HG02885 (cell line): Measurements from ENCODE around the gene RAB36.

ENCODE experiments used
- ATAC-seq: cut with Tn5 transposase; IDR thresholded peaks from one replicate; pipeline ENCODE4 v1.9.1; 2021; ENCODE audit warnings: mild to moderate bottlenecking; ENCODE audit not compliant: unreplicated experiment, poor library complexity

The RAB36 gene

DNA sequence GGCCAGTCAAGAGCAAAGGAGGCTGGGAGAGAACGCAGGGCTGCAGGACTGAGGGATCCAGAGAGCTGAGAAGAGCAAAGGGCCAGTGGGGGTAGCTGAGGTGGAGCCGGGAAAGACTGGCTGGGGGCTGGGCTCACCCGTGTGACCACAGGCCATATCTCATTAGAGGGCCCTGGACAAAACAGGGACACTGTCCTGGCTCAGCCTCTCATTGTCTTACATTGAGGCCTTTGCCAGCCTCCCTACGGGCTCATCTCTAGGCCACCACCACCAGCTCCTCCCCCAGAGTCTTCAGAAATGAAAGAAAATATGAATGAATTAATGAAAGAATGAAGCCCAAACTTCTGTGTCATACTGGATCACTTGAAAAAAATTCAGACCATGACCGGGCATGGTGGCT lies 9.2 kb downstream of the RAB36 start:
- no peak for ATAC-seq

- no peak for ATAC-seq
These were observed 9.9 kb downstream of the RAB36 start for GRCh38 chr22:23155143-23155542.

DNA sequence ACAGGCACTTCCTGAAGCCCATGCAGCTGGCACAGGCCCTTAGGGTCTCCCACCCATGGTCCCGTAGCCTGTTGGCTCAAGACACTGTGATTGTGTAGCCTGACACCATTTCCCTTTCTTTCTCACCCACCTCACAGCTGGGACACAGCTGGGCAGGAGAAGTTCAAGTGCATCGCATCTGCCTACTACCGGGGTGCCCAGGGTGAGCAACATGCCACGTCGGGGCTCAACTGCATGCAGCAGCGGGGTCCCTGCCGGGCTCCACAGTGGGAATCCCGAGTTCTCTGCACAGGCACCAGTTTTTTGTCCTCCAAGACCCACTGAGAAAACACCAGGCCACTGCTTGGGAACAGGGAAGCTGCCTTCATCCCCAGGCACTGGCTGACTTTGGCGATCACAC lies 10.6 kb downstream of the RAB36 start:
- no peak for ATAC-seq

GRCh38 chr22:23156286-23156685 lies 11.0 kb downstream of the RAB36 start:
- no peak for ATAC-seq

- no peak for ATAC-seq
These were observed 12.6 kb downstream of the RAB36 start for GRCh38 chr22:23157560-23158515.

GRCh38 chr22:23158516-23159290 lies 13.4 kb downstream of the RAB36 start:
- no peak for ATAC-seq

GRCh38 chr22:23159291-23159630 lies 14.0 kb downstream of the RAB36 start:
- no peak for ATAC-seq

DNA sequence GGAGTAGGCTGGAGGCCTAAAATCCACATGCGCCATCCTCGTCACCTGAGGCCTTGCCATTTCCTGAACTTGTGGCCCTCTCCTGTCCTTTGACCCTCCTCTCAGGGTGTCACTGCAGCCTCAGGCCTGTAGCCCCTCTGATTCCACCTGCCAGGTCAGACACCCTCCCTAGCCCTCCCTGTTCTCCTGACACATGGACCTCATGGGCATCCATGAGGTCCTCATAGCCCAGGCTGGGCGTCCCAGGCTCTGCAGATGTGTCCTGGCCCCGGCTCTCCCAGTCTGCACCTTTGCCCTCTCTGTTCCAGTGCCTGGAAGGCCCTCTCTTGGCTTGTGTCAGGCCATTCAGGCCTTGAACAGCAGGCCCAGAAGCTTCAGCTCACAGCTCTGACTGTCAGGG lies 15.8 kb downstream of the RAB36 start:
- ATAC-seq: no peak

- no peak for ATAC-seq
These were observed 16.3 kb downstream of the RAB36 start for GRCh38 chr22:23161574-23161973.

GRCh38 chr22:23163665-23164064 lies 18.4 kb downstream of the RAB36 start:
- no peak for ATAC-seq

GRCh38 chr22:23164091-23164490 lies 18.8 kb downstream of the RAB36 start:
- no peak for ATAC-seq

DNA sequence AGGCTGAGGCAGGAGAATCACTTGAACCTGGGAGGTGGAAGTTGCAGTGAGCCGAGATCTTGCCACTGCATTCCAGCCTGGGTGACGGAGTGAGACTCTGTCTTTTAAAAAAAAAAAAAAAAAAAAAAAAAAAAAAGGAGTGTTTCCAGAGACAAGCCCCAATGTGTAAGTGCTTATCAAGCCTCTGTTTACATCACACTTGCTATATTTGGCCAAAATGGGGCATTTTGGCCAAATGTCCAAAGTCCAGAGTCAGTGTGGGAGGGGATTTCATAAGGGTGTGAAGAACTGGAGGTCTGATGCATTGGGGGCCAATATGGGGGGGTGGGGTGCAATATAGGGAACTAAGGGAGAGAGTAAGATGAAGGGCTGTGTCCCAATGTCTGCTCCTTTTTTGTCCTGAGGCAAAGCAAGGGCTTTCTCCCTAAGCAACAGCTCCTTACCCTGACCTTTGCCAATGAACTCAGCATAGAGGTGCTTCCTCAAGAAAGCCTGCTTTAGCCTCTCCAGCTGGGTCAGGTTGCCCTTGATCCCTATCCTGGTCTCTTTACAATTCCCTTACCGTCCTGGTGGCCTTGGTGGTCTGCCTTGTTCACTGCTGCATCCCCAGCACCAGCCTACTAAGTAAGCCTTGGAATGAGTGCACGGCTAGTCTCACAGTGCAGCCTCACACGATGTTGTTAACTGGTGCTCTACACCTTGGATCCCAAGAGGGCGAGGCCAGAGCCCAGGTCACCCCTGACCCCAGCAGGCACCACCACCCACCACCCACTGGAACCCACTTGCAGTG lies 21.0 kb downstream of the RAB36 start:
- no peak for ATAC-seq

- ATAC-seq: no peak
These were observed 21.8 kb downstream of the RAB36 start for GRCh38 chr22:23166841-23167616.

GRCh38 chr22:23168391-23169042 lies 23.2 kb downstream of the RAB36 start:
- ATAC-seq: no peak

- ATAC-seq: no peak
These were observed 23.7 kb downstream of the RAB36 start for GRCh38 chr22:23169043-23169406.

GRCh38 chr22:23175817-23176644 lies 30.8 kb downstream of the RAB36 start:
- no peak for ATAC-seq

DNA sequence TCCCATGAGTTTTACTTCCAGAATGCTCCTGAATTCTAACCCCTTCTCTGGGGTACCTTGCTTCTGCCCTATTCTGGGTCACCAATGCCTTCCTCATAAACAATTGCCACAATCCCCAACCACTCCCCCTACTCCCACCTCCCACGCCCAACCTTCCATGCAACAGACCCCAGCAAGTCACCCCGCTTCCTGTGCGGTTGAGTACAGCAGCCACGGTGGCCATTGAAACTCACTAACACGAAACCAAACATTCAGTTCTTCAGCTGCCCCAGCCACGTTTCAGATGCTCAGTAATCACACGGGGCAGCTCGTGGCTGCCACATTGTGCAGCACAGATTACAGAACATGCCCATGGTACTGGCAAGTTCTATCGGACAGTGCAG lies 31.4 kb downstream of the RAB36 start:
- no peak for ATAC-seq

GRCh38 chr22:23177197-23177596 lies 31.9 kb downstream of the RAB36 start:
- ATAC-seq: no peak
